ENCODE results near the gene TOR1B.

GRCh38 chr9:129765764-129766317, 37.1 kb upstream of the TOR1B start:
- TF ChIP-seq SIN3A (IDR thresholded peaks at IDR 0.05; ENCODE audit: borderline replicate concordance, insufficient read depth, low read length) (no peak), POLR2AphosphoS5 (IDR thresholded peaks at IDR 0.05; ENCODE audit: low read depth, low read length) (no peak), TAF1 (IDR thresholded peaks at IDR 0.05; ENCODE audit: borderline replicate concordance, insufficient read depth, low read length) (no peak), REST (IDR thresholded peaks at IDR 0.05; ENCODE audit: insufficient read depth in 1 of 2, low read depth in 2 of 2, low read length in 2 of 2) (no peak), FOXP2 (optimal IDR thresholded peaks at IDR 0.05; ENCODE audit: borderline replicate concordance, extremely low read depth, extremely low read length, insufficient read depth) (no peak)
